Neural progenitor cell (in vitro differentiated cells): Measurements from ENCODE around the gene NXNL2.

ENCODE experiments used
- CTCF ChIP-seq: fragments of 200-600 bp; sonication (generic); IDR thresholded peaks from 2 replicates; pipeline ENCODE4 v1.5.1; 2017; ENCODE audit warnings: antibody characterized with exemption, mild to moderate bottlenecking
- EZH2 ChIP-seq: fragments of 200-600 bp; sonication (generic); IDR thresholded peaks from 2 replicates; pipeline ENCODE4 v1.6.1; 2017; ENCODE audit warnings: antibody characterized with exemption, mild to moderate bottlenecking, moderate library complexity

- no peak for TF ChIP-seq CTCF
- TF ChIP-seq EZH2, result no peak
Observed at GRCh38 chr9:88488166-88488565, 46.8 kb upstream of the NXNL2 start.
